ENCODE results near the gene NT5M.
A peak's percentile ranks its signal among the peaks of the same experiment; 100 is the strongest.
"Not testable (repeated sequence)": the region's sequence is repeated elsewhere in the genome, so short reads cannot be mapped to it uniquely, and the experiment has no call there.

NT5M gene

GRCh38 chr17:17303010-17303846 is at the start of gene NT5M:
NT5M (plus strand) TSS chr17:17303373; CDS start chr17:17303551, 178 bp downstream.
- DNase-seq (ENCODE audit: low read depth) = peak; percentile 59

DNA sequence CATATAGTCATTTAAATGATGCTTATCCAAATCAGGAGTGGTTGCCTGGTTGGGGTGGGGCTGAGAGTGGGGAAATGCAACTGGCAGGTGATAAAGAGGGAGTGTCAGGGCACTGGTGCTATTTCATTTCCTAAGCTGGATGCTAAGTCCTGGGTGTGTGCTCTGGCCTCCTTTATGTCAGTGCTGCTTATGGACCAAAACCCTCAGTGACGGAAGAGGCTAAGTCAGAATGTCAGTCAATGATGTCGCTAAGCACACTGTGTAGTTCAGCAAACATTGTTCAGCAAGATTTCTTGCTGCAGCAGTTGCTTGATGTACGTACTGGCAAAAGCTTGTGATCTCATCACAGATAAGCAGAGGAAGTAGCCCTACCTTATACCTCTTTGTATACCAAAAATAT is 49.8 kb upstream of the NT5M start:
- no peak for DNase-seq (ENCODE audit: low read depth)

DNA sequence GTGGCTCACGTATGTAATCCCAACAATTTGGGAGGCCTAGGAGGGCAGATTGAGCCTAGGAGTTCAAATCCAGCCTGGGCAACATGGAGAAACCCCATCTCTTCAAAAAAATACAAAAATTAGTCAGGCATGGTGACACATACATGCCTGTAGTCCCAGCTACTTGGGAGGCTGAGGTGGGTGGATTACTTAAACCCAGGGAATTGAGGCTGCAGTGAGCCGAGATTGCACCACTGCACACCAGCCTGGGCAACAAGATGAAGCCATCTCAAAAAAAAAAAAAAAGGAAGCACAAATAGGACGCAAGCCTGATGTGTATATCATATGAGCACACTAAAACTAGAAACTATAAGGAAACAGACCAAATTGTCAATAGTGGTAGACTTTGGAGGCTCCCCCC is 49.1 kb upstream of the NT5M start:
- no peak for DNase-seq (ENCODE audit: low read depth)

- DNase-seq (ENCODE audit: low read depth) = not testable (repeated sequence)
Measured at GRCh38 chr17:17255689-17256088, 47.5 kb upstream of the NT5M start.

GRCh38 chr17:17256316-17256715 is 46.9 kb upstream of the NT5M start:
- DNase-seq (ENCODE audit: low read depth) = no peak

GRCh38 chr17:17258011-17258410 is 45.2 kb upstream of the NT5M start:
- DNase-seq (ENCODE audit: low read depth) = no peak

DNA sequence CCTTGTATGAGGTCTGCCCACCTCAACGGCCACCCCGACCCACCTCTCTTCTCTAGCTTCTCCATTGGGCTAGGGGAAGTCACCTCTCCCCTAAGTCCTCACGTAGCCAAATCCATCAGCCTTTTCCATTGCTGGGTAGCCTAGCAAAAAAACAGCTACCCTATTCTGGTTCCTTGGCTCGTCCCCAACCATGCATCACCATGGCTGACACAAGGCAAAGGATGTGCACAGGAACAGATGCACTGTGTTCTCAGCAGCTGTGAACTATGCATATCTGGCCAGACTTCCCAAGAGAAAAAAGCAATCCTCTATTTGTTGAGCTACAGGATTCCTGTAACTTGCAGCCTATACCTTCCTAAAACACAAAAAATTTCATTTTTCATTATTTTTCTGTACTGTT is 44.2 kb upstream of the NT5M start:
- no peak for DNase-seq (ENCODE audit: low read depth)

DNA sequence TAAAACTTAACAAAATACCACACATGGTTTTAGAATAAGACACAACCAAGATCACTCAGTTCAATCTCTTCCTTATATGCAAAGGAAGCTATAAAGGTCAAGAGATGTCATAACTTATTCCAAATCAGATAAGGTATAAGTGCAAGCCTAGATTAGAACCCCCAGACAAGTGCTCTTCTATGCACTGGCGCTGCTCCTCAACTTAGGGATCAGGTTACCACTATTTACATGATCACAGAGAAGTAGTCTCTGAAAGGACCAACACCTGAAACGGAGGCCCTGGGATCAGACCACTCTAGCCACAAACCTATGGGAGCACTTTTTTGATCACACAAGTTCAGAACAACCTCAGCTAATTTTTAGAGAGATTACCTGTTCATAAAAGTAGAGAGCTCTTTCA is 38.7 kb upstream of the NT5M start:
- DNase-seq (ENCODE audit: low read depth) = no peak

DNA sequence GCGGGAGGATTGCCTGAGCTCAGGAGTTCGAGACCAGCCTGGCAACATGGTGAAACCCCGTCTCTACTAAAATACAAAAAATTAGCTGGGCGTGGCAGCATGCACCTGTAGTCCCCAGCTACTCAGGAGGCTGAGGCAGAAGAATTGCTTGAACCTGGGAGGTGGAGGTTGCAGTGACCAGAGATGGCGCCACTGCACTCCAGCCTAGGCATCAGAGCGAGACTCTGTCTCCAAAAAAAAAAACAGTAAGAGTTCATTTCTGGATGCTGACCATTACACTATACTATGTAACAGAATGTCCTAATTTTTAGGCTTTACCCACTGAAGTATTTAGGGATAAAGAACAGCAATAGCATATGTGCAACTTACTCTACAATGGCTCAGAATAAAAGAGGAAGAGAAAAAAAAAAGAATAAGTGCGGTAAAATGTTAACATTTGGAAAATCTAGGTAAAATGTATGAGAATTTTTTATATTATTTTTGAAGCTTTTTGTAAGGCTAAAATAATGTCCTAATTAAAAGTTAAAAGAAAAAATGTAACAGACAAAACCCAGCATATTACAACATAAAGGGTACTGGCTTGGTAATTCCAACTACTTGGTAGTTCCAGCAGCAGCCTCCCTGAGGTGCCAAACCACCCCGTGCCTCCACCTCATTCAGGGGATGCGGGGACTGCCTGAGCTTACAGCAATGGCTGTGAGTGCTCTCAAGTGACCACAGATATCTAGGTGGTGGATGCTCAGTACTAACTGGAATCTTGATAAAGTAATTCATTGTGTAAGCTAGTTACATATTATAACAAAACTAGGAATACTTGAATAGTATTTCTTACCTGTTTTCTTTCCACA is 33.0 kb upstream of the NT5M start:
- no peak for DNase-seq (ENCODE audit: low read depth)

GRCh38 chr17:17275971-17276370 is 27.2 kb upstream of the NT5M start:
- DNase-seq (ENCODE audit: low read depth) = no peak

DNA sequence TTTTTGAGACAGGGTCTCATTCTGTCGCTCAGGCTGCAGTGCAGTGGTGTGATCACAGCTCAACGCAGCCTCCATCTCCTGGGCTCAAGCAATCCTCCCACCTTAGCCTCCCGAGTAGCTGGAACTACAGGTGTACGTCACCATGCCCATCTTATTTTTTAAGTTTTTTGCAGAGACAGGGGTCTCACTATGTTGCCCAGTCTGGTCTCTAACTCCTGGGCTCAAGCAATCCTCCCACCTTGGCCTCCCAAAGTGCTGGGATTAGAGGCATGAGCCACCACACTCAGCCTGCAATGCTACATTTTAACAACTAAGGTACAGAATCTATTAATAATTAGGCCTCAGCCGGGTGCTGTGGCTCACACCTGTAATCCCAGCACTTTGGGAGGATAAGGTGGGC is 25.7 kb upstream of the NT5M start:
- DNase-seq (ENCODE audit: low read depth) = not testable (repeated sequence)

GRCh38 chr17:17279316-17279715 is 23.9 kb upstream of the NT5M start:
- no peak for DNase-seq (ENCODE audit: low read depth)

GRCh38 chr17:17280613-17281549 is 22.3 kb upstream of the NT5M start, which contains the start of gene COPS3:
COPS3 (minus strand) TSS chr17:17281246; CDS start chr17:17281186, 60 bp downstream.
- peak; percentile 96 for DNase-seq (ENCODE audit: low read depth)

GRCh38 chr17:17285951-17286350 is 17.2 kb upstream of the NT5M start:
- no peak for DNase-seq (ENCODE audit: low read depth)

DNA sequence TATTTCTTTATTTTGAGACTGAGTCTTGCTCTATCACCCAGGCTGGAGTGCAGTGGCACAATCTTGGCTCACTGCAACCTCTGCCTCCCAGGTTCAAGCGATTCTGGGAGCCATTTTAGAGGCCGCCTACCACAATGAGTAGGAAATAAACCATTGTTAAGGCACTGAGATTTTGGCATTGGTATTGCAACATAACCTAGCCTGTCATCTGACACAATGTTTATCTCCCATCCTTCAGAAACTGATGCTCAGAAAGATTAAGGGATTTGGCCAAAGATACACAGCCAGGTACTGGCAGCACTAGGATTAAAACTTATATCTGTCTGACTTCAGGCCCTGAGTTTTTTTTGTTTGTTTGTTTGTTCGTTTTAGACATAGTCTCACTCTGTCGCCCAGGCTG is 14.1 kb upstream of the NT5M start:
- no peak for DNase-seq (ENCODE audit: low read depth)

DNA sequence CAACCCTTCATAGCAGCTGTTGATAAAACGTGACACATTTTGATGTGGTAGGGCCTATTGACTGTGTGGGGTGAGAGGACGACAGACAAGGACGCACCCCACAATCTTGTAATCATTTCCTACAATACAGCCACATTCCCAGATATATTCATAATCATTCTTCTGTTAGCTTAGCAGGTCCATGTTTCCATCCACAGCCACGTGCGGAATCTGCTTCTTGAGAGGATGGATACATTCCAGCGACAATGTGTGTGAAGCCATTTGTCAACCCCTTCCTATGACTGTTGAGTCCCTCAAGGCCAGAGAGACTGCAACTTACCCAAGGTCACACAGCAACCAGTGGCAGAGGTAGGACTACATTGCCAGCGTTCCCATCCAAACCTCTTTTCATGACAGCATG is 13.5 kb upstream of the NT5M start:
- DNase-seq (ENCODE audit: low read depth) = no peak

DNA sequence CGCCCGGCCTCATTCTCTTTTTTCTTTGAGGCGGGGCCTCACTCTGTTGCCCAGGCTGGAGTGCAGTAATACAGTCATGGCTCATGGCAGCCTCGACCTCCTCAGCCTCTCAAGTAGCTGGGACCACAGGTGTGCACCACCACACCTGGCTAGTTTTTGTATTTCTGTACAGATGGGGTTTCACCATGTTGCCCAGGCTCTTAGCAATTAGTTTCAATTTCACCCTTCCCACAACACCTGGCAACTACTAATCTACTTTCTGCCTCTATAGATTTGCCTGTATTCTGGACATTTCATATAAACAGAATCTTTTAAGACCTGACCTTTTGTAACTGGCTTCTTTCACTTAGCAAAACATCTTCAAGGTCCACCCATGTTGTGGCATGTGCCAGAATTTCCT is 8.0 kb upstream of the NT5M start:
- no peak for DNase-seq (ENCODE audit: low read depth)

GRCh38 chr17:17297217-17297616 is 6.0 kb upstream of the NT5M start:
- no peak for DNase-seq (ENCODE audit: low read depth)

DNA sequence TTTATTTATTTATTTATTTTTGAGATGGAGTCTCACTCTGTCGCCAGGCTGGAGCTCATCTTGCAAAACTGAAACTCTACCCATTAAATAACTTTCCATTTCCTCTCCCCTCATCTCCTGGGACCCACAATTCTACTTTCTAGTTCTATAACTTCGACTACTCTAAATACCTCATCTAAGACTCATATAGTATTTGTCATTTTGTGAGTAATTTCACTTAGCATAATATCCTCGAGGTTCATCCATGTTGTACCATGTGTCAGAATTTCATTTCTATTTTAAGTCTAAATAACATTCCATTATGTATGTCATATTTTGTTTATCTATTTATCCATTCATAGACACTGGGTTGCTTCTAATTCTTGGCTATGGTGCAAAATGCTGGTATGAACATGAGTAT is 5.1 kb upstream of the NT5M start:
- no peak for DNase-seq (ENCODE audit: low read depth)

DNA sequence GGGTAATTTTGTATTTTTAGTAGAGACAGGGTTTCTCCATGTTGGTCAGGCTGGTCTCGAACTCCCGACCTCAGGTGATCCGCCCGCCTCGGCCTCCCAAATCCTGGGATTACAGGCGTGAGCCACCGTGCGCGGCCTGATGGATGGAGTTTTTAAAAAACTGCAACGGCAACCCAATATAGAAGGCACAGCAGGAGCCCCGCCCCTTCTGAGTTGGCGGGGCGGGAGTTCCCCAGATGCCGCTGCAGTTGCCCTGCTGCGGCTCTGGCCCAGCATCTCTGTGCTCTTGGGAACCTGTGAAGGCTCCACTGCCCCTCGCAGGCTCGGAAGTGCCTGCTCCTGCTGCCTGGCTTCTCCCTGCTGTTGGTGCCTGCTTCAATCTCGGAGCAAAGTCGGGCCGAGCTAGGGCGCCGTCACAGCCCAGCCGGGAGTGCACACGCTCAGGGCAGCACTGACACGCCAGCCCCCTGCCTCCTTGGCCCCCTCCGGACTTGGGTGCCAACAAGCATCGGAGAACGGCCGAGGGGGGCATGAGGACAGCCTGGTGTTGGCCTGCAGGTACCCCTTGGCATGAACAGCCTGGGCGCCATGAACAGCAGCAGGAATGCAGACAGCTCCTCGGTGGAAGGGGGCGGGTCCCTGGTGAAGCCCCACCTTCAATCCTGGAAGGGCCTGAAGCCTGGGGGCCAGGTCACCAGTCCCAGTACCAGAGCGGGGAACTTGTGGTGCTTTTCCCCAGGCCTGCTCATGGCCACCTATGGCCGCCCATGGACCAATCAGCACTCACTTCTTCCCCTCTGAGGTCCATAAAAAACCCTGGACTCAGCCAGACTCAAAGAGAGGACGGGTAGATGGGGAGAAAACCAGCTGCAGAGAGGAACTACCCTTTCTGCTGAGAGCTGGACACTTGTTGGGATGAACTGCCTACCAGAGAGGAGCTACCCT is 2.3 kb upstream of the NT5M start:
- DNase-seq (ENCODE audit: low read depth) = peak; percentile 47

DNA sequence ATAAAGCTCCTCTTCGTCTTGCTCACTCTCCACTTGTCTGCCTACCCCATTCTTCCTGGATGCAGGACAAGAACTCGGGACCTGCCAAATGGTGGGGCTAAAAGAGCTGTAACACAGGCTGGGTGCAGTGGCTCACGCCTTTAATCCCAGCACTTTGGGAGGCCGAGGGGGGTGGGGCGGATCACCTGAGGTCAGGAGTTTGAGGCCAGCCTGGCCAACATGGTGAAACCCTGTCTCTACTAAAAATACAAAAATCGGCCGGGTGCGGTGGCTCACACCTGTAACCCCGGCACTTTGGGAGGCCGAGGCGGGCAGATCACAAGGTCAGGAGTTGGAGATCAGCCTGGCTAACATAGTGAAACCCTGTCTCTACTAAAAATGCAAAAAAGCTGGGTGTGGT is 1.5 kb upstream of the NT5M start:
- DNase-seq (ENCODE audit: low read depth) = not testable (repeated sequence)
